VCaP (cell line): ENCODE measurements around the gene ROBO1.

ENCODE experiments used
- H3K27ac ChIP-seq: fragments of 450-650 bp; 2 replicates; pipeline ENCODE4 v1.5.1; 2017
- TF ChIP-seq, protein P1 (sequence below): fragments of 450-650 bp; conservative IDR thresholded peaks from 2 replicates; pipeline ENCODE4 v1.5.1; 2017; ENCODE audit warnings: mild to moderate bottlenecking, moderate library complexity

Gene ROBO1

DNA sequence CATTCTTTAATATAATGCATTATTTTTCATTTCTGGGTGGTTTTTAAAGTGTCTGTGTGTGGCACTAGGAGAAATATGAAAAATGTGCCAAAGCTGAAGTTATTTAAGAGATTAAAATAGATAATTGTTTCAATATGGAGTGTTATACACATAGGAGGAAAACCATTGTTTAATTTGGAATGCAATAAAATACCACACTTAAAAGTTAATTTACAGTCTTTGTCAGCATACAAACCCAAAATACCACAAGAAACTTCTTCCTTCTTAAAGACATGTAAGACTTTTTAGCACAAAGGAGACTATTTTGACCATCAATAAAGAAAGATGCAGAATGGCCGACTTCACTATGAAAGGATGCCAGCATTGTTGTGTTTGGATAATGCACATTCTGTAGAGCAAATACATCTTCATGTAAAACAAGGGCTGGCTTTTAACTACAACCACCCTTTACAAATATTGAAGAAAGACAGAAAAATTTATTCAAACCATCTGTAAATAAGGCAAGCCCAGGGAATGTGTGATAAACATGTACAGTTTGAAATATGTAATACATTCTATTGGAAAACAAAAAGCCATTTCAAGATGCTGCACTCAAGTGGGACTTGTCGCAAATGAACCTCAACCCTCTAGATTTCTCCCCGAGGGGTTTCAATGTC lies 1146.6 kb downstream of the ROBO1 start:
- TF ChIP-seq, protein P1, sequence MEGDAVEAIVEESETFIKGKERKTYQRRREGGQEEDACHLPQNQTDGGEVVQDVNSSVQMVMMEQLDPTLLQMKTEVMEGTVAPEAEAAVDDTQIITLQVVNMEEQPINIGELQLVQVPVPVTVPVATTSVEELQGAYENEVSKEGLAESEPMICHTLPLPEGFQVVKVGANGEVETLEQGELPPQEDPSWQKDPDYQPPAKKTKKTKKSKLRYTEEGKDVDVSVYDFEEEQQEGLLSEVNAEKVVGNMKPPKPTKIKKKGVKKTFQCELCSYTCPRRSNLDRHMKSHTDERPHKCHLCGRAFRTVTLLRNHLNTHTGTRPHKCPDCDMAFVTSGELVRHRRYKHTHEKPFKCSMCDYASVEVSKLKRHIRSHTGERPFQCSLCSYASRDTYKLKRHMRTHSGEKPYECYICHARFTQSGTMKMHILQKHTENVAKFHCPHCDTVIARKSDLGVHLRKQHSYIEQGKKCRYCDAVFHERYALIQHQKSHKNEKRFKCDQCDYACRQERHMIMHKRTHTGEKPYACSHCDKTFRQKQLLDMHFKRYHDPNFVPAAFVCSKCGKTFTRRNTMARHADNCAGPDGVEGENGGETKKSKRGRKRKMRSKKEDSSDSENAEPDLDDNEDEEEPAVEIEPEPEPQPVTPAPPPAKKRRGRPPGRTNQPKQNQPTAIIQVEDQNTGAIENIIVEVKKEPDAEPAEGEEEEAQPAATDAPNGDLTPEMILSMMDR, result no peak
- no peak overlapping the region for H3K27ac ChIP-seq

DNA sequence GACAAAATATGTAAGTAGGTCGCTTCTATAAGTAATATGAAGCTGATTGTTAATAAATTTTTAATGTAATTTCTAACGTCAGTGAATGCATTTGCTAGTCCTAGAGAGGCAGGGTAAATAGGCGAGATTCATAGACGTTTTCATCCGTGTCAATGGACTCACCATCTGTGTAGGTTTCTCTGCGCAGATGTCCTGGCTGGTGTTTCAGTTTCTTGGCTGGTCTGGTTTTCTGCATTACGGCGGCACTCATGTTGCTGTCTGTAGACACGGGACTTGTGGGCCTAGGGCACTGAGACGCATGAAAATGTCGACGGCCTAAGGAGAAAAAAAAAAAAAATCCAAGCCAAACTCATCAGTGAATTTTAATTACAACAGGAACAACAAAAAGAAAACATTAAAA lies 1153.3 kb downstream of the ROBO1 start:
- H3K27ac ChIP-seq, result peak overlapping the region; percentile 60
- TF ChIP-seq, protein P1, result no peak

DNA sequence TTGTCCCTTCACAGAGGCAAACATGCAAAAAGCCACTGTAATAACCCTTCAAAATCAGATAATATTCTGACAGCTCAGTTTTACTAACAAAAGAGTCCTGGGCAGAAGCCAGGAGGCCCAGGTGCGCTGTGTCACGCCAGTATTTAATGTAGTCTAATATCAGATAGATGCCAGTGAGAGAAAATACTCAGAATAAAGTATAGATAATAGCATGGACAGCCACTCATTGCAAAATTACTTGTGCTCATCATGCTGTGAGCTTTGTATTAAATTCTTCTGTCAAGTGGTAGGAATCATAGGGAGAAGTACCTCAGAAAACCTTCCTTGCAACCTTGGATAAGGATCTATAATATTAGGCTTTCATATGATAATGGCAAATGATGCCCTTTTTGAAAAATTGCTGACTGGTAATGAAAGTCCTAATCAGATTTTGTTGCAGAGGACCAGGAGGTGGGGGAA lies 1154.3 kb downstream of the ROBO1 start:
- TF ChIP-seq, protein P1, result no peak
- peak overlapping the region; percentile 60 for H3K27ac ChIP-seq

DNA sequence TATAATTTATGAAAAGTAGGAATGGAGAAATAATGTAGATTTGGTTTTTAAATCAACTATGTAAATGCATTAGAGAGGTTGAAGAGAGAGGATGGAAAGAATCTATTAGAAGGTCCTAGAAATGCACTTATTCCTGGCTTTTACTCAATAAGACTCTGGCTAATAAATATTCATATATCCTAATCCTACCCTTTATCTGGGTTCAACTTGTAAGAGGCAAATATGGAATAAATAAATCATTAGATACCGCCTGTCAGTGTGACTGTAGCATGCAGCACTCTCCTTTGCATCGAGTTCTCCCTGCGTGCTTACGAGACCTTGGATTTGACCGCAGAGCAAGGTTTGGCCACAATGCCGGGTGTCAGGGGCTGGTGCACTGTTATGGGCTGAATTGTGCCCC lies 1156.5 kb downstream of the ROBO1 start:
- TF ChIP-seq, protein P1, result no peak
- H3K27ac ChIP-seq, result no peak overlapping the region

DNA sequence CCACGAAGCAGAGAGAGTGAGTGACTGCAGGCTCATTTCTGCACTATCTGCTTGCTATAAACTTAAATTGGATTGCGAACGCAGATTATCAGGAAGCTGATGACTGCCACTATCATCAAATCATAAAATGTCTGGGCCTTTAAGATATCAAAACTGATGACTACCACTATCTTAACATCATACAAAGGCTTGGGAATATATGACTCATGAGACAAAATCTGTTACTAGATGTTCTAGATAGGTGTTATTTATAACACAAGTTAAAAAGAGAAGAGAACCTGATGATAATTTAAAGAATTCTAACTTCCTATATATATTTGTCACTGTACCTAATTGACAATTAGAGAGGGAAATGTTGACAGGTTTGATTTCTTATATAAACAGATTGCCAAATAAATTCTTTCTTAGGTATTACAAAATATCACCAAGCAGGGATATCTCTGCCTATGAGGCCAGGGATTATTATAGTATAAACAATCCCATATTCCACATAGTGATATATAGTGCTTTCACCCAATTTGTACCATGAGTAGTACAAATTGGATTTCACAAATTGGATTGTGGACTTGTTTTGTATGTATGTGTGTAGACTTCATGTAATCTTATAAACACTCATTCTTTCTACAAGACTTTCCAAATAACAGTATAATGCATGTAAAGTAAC lies 1157.2 kb downstream of the ROBO1 start:
- TF ChIP-seq, protein P1, result no peak
- no peak overlapping the region for H3K27ac ChIP-seq

DNA sequence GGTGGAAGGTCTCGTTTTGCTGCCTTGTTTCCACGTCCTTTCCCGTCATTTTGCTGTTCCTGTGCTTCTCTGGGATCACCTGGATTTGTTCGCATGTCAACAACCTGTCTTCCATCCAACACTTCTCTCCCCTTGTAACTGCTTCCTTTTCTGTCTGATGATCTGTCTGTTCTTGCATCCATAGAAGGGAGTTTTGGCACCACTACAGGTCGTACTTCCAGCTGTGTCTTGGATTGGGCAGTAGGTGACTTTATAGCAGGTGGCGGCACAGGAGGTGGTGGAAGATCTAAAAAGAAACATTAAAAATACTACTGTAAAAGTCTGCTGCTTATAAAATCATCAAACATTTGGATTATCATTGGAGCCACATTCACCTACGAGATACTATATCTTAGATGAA lies 1161.0 kb downstream of the ROBO1 start:
- no peak overlapping the region for H3K27ac ChIP-seq
- TF ChIP-seq, protein P1, result no peak

DNA sequence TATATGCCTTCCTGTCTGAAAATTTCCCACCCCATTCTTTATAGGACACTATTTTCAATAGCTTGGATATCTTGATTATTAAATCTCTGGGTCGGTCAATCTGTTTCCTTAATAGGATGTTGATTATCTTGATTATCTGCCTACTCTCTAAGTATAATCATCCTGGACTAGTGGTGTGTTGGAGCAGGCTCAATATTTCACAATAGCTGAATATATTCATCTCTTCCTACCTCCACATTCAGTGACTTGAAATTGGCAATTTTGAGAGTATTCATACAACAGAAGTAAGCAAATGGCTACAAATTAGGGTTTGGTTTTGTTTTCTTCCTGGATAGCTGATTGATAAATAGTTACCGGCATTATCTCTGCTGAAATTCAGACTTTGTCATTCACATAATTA lies 1162.6 kb downstream of the ROBO1 start:
- no peak overlapping the region for H3K27ac ChIP-seq
- TF ChIP-seq, protein P1, result no peak
